Activated B cell treated with CpG ODN at 0.5 μM for 24 hours (primary cell): ENCODE measurements around the gene MMP28. TPM values are rescaled to one million over a fixed set of nuclear protein-coding genes. Genes with fewer than 3 reads are reported as not detected.

Source experiments
- ATAC-seq: fragments of 200-7000 bp; cut with Tn5 transposase; one replicate; pipeline ENCODE4 v1.10.0; 2021; ENCODE audit warnings: low read depth, mild to moderate bottlenecking, moderate library complexity
- CTCF ChIA-PET: fragments of 350-600 bp; sonication (Branson Sonifier 250); formaldehyde crosslinking; loops from one replicate; lab custom pipeline; 2021; ENCODE audit warnings: antibody characterized with exemption; lab: Charles Lee
- POLR2A ChIA-PET: fragments of 350-600 bp; sonication (Branson Sonifier 250); formaldehyde crosslinking; loops from one replicate; lab custom pipeline; 2021; ENCODE audit warnings: antibody characterized with exemption; lab: Charles Lee
- DNase-seq: peaks from one replicate; pipeline ENCODE4 v3.0.0; 2022
- H3K27ac Mint-ChIP-seq: one replicate; pipeline ENCODE4 v1.8.0; 2020; ENCODE audit warnings: mixed read lengths
- H3K27me3 Mint-ChIP-seq: one replicate; pipeline ENCODE4 v1.8.0; 2021; ENCODE audit warnings: mixed read lengths
- H3K36me3 Mint-ChIP-seq: one replicate; pipeline ENCODE4 v1.8.0; 2021; ENCODE audit warnings: low read depth, mixed read lengths
- H3K4me1 Mint-ChIP-seq: one replicate; pipeline ENCODE4 v1.8.0; 2021; ENCODE audit warnings: mixed read lengths
- H3K4me3 Mint-ChIP-seq: one replicate; pipeline ENCODE4 v1.8.0; 2020; ENCODE audit warnings: mild to moderate bottlenecking, mixed read lengths
- H3K9me3 Mint-ChIP-seq: one replicate; pipeline ENCODE4 v1.8.0; 2020; ENCODE audit warnings: mixed read lengths
- CTCF ChIP-seq: fragments of 200-600 bp; IDR thresholded peaks from one replicate; pipeline ENCODE4 v1.8.0; 2022; ENCODE audit warnings: antibody characterized with exemption, mild to moderate bottlenecking
- intact Hi-C: fragments of 100-400 bp; cut with micrococcal nuclease; formaldehyde crosslinking; loops from one replicate; pipeline ENCODE4 v1.15.1; 2024
- total RNA-seq: library from RNA; stranded (reverse); gene quantifications from 2 replicates; pipeline ENCODE4 v1.2.3, GENCODE V29; 2022

MMP28 gene
- total RNA-seq, 1 donor from 2014 or later: not detected

GRCh38 chr17:35750526-35751395, 44.7 kb downstream of the MMP28 start:
- no peaks in the 10 kb centered on the region for H3K36me3 Mint-ChIP-seq

DNA sequence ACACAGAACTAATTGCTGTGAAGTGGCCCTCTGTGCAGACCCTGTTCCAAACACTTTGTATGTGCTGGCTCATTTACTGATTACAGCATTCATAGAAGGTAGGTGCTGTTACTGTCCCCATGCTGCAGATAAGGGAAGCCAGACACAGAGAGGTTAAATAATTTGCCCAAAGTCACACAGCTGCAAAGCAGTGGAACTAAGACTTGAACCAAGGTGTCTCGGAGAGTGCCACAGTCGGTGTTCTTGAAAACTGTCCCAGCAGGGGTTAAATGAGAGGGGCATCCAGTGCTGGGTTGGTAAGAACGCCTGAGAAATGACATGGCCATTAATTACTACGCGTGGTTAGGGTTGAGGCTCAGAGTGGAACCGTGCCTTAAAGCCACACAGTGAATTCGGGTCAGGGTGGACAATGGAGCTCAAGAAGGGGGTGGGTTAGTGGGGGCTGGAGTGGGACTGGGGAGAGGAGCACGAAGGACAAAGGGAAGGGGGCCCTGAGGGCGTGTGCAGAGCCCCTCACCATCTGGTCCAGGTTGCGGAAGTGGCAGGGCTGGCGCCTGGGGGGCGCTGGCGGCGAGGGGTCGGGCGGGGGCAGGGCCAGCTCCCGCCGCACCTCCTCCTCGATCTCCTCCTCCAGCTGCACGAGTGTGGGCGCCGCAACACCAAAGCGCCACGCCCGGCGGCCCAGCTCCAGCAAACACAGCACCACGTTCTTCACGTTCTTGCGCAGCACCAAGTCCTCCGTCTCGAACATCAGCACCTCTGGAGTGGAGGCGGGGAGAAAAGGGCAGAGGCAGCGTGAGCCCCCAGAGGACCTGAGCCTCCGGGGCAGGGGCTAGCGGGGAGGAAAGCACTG, 45.7 kb downstream of the MMP28 start:
- peaks cover 42% of the 10 kb centered on the region for H3K27me3 Mint-ChIP-seq
- ATAC-seq: no peak

More at GRCh38 chr17:35750526-35751395, 44.7 kb downstream of the MMP28 start:
- no peaks in the 10 kb centered on the region for H3K9me3 Mint-ChIP-seq
- ATAC-seq: no peak
- H3K4me1 Mint-ChIP-seq: peaks cover 6% of the 10 kb centered on the region
- H3K4me3 Mint-ChIP-seq: no peak overlapping the region
- POLR2A ChIA-PET: no interaction called here
- intact Hi-C loops: no loop called here
- CTCF ChIA-PET: interaction anchor here (1.0 to 4.0 kb wide), 2 partner anchors 28 to 138 kb away, joined by 3 to 51 read pairs; no protein-coding TSS in a partner anchor
- DNase-seq: no peak
- H3K27ac Mint-ChIP-seq: no peak overlapping the region
- H3K27me3 Mint-ChIP-seq: peaks cover 42% of the 10 kb centered on the region
- TF ChIP-seq CTCF: no peak

DNA sequence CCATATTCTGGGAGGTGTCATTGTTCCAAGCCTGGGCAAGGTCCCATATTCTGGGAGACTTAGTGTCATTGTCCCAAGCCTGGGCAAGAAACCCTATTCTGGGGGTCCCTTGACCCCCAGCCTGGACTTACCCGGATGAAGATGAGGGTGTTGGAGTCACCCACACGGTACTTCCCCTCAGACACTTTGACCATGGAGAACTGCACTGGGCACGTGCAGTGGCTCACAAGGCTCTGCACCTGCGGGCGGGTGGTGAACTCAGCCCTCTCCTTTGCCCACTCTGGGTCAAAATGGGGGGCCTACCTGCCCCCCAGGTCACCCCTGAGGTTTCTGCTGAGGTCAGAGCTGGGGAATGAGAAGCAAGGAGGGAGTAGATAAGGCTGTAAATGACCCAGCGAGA, 46.5 kb downstream of the MMP28 start:
- intact Hi-C loops: loop anchor here (10.0 kb wide), 1 partner anchor 1204 kb away; no protein-coding TSS in a partner anchor
- ChIA-PET POLR2A (no interaction called here), CTCF (interaction anchor here (0.8 to 4.0 kb wide), 4 partner anchors 14 to 137 kb away, joined by 3 to 51 read pairs (median 8); partner anchors contain the start of gene TAF15)
- Mint-ChIP-seq H3K27ac (no peak overlapping the region), H3K27me3 (peaks cover 42% of the 10 kb centered on the region), H3K36me3 (no peaks in the 10 kb centered on the region), H3K4me1 (peaks cover 6% of the 10 kb centered on the region), H3K9me3 (no peaks in the 10 kb centered on the region), H3K4me3 (no peak overlapping the region)
- no peak for TF ChIP-seq CTCF
- ATAC-seq (no peak), DNase-seq (no peak)

More for the DNA sequence above, 45.7 kb downstream of the MMP28 start:
- no peak for TF ChIP-seq CTCF
- Mint-ChIP-seq H3K27ac (no peak overlapping the region), H3K36me3 (no peaks in the 10 kb centered on the region), H3K9me3 (no peaks in the 10 kb centered on the region), H3K4me1 (peaks cover 6% of the 10 kb centered on the region), H3K4me3 (no peak overlapping the region)
- intact Hi-C loops: loop anchor here (10.0 kb wide), 1 partner anchor 1205 kb away; no protein-coding TSS in a partner anchor
- POLR2A ChIA-PET: interaction anchor here (0.6 kb wide), 1 partner anchor 210 kb away, joined by 3 read pairs; no protein-coding TSS in a partner anchor
- CTCF ChIA-PET: interaction anchor here (0.6 to 4.0 kb wide), 4 partner anchors 14 to 870 kb away, joined by 3 to 51 read pairs (median 4); partner anchors contain the start of gene TAF15
- DNase-seq: no peak

- ATAC-seq (no peak), DNase-seq (no peak)
- POLR2A ChIA-PET: no interaction called here
- H3K4me3 Mint-ChIP-seq: no peak overlapping the region
- intact Hi-C loops: loop anchor here (10.0 kb wide), 1 partner anchor 1204 kb away; no protein-coding TSS in a partner anchor
- H3K27me3 Mint-ChIP-seq: peaks cover 41% of the 10 kb centered on the region
- no peak for TF ChIP-seq CTCF
- CTCF ChIA-PET: interaction anchor here (1.4 to 4.0 kb wide), 5 partner anchors 13 to 436 kb away, joined by 3 to 51 read pairs (median 6); no protein-coding TSS in a partner anchor
- H3K4me1 Mint-ChIP-seq: peaks cover 6% of the 10 kb centered on the region
- no peaks in the 10 kb centered on the region for H3K36me3 Mint-ChIP-seq
- H3K9me3 Mint-ChIP-seq: no peaks in the 10 kb centered on the region
- no peak overlapping the region for H3K27ac Mint-ChIP-seq
Measured at GRCh38 chr17:35748341-35748841, 47.0 kb downstream of the MMP28 start.
